Subcutaneous adipose tissue (tissue), 4 donors: ENCODE results near the gene PDK2. TPM values are rescaled to one million over a fixed set of nuclear protein-coding genes. Genes with fewer than 3 reads are reported as not detected.

ENCODE experiments used
- CTCF ChIP-seq: fragments of 450-650 bp; IDR thresholded peaks from one replicate; pipeline ENCODE4 v1.5.1; 2016; ENCODE audit warnings: low read depth, mild to moderate bottlenecking, control low read depth, antibody characterized with exemption, moderate library complexity
- total RNA-seq, 4 donors: library from RNA; depleted of rRNA; stranded (reverse); fragments of >200 nt; gene quantifications; one replicate each; pipeline ENCODE4 v1.1.0, GENCODE V29; 2016

Gene PDK2
- total RNA-seq, 4 donors from 2014 or later = 37.4 to 157 (median 43.1) TPM

- no peak for TF ChIP-seq CTCF
Observed at GRCh38 chr17:50055055-50055425, 40.1 kb upstream of the PDK2 start.

DNA sequence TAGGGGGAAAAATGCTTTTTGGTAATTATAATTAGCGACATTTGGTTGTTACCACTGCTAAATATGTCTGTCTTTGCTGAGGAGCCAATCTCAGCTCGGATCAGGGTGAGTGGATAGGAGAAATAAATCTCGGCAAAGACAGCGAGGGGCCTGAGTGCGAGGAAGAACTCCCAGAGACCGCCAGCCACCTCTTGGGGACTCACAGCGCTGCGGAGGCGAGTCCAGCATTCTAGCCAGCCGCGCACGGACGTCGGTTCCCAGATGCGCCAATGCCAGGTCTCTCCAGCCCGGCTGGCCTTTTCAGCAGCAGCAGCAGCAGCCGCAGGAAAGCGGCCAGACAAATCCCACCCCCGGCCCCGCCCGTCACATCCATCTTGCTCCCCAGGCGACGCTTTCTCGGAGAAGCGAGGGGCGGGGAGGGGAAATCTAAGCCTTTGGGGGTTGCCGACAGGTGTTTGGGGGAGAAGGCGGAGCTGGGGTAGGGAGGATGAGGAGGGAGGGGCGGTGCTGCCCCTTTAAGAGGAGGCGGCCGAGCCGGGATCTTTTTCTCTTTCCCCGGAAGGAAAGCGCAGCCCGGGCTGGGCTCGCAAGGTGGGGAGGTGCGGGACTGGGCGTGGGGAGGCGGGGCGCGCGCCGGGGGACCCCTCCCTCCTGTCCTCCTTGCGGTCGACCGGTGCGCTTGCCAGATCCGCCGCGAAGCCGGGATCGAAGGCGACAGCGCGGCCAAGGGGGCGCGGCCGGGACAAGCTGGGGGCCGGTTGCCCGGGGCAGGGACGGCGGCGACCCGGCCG lies 39.5 kb upstream of the PDK2 start, which contains the start of gene ITGA3:
Gene ITGA3 (plus strand): TSS at position 685 of the 791 bp plus-strand sequence. CDS start 330 bp downstream, outside the sequence.
- TF ChIP-seq CTCF = no peak

DNA sequence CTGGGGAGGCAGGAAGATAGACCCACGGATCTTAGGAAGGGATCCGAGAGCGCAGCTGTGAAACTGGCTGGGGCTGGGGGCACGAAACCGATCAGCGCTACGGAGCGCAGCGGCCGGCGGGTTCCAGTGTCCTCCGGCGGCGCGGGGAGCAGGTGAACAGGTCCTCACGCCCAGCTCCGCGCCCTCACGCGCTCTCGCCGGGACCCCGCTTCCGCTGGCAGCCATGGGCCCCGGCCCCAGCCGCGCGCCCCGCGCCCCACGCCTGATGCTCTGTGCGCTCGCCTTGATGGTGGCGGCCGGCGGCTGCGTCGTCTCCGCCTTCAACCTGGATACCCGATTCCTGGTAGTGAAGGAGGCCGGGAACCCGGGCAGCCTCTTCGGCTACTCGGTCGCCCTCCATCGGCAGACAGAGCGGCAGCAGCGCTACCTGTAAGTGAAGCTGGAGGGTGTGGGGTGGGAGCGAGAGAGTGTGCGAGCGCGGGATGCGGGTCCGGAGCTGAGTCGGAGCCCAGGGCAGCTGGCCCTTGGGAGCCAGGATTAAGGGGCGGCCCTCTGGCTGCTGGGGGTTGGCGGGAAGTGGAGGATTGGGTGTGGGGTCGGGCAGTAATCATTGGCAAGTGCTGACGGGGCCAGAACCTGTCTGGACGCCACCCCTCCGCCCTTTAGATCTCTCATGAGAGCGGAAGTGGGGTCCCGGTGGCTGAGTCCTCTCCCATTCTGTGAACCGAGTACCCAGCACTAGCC lies 38.8 kb upstream of the PDK2 start:
- no peak for TF ChIP-seq CTCF

GRCh38 chr17:50056961-50057330 lies 38.2 kb upstream of the PDK2 start:
- no peak for TF ChIP-seq CTCF

GRCh38 chr17:50057521-50057991 lies 37.6 kb upstream of the PDK2 start:
- no peak for TF ChIP-seq CTCF

DNA sequence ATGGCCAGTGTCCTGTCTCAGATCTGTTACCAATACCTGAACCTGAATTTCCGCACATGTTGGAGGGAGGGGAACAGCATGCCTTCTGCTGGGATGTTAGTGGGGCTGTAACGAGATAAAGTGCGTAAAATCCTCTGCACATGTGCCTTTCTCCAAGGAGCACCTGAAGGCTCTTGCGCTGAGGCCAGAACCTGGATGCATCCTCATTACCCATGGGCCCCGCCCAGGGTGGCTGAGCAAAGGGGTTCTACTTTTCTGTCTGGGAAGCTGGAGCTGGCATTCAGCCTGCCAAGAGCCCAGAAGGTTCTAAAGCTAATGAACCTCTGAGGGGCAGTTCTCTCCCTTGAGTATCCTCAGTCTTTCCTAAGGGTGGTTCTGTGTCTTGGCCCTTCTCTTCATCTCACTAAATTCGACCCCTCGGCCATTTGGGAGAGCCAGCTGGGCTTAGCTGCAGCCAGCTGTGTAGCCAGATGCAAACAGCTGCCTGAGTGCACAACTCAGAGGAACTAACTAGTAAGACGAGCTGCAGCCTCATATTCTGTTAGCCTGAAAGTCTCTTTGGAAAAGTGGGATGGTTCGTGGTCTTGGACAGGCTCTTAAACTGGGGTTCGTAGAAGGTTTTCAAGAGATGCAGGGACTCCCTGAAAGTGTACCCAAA lies 36.7 kb upstream of the PDK2 start:
- no peak for TF ChIP-seq CTCF

- TF ChIP-seq CTCF = no peak
Observed at GRCh38 chr17:50059256-50059655, 35.9 kb upstream of the PDK2 start.
